HG02973 (cell line): ENCODE results near the gene HIVEP3.
A peak's percentile ranks its signal among the peaks of the same experiment; 100 is the strongest.
"Not testable (repeated sequence)": the region's sequence is repeated elsewhere in the genome, so short reads cannot be mapped to it uniquely, and the experiment has no call there.

Source experiments
- ATAC-seq: cut with Tn5 transposase; IDR thresholded peaks from one replicate; pipeline ENCODE4 v1.9.1; 2021; ENCODE audit warnings: moderate library complexity; ENCODE audit not compliant: unreplicated experiment

The HIVEP3 gene

GRCh38 chr1:41698916-41699860 is 219.5 kb downstream of the HIVEP3 start:
- ATAC-seq = peak; percentile 79

GRCh38 chr1:41696381-41696780 is 222.3 kb downstream of the HIVEP3 start:
- ATAC-seq = no peak

- ATAC-seq = no peak
Observed at GRCh38 chr1:41695118-41695745, 223.5 kb downstream of the HIVEP3 start.

- ATAC-seq = not testable (repeated sequence)
Observed at GRCh38 chr1:41691966-41692365, 226.8 kb downstream of the HIVEP3 start.

- ATAC-seq = no peak
Observed at GRCh38 chr1:41691424-41691823, 227.3 kb downstream of the HIVEP3 start.

GRCh38 chr1:41690331-41690730 is 228.4 kb downstream of the HIVEP3 start:
- no peak for ATAC-seq

- ATAC-seq = no peak
Observed at GRCh38 chr1:41689558-41689981, 229.2 kb downstream of the HIVEP3 start.

- ATAC-seq = no peak
Observed at GRCh38 chr1:41689139-41689538, 229.6 kb downstream of the HIVEP3 start.

- no peak for ATAC-seq
Observed at GRCh38 chr1:41687007-41687406, 231.7 kb downstream of the HIVEP3 start.

GRCh38 chr1:41683681-41684500 is 234.8 kb downstream of the HIVEP3 start:
- ATAC-seq = no peak

- no peak for ATAC-seq
Observed at GRCh38 chr1:41682845-41683625, 235.7 kb downstream of the HIVEP3 start.

- no peak for ATAC-seq
Observed at GRCh38 chr1:41682149-41682548, 236.6 kb downstream of the HIVEP3 start.

GRCh38 chr1:41681331-41682098 is 237.2 kb downstream of the HIVEP3 start:
- no peak for ATAC-seq

- no peak for ATAC-seq
Observed at GRCh38 chr1:41679994-41680393, 238.7 kb downstream of the HIVEP3 start.

- ATAC-seq = no peak
Observed at GRCh38 chr1:41679531-41679930, 239.2 kb downstream of the HIVEP3 start.

GRCh38 chr1:41678111-41678878 is 240.4 kb downstream of the HIVEP3 start:
- ATAC-seq = no peak

GRCh38 chr1:41677620-41678019 is 241.1 kb downstream of the HIVEP3 start:
- no peak for ATAC-seq

GRCh38 chr1:41675401-41675800 is 243.3 kb downstream of the HIVEP3 start:
- ATAC-seq = no peak

- ATAC-seq = no peak
Observed at GRCh38 chr1:41674522-41674921, 244.2 kb downstream of the HIVEP3 start.
